SU-DHL-6 (cell line): ENCODE measurements around the gene AKNAD1.
"Not testable (repeated sequence)": the region's sequence is repeated elsewhere in the genome, so short reads cannot be mapped to it uniquely, and the experiment has no call there.

Source experiments
- H2AFZ ChIP-seq: fragments of 200-600 bp; sonication (generic); 2 replicates; pipeline ENCODE4 v1.6.1; 2014; ENCODE audit warnings: low read depth, mild to moderate bottlenecking, moderate library complexity, mixed read lengths, antibody characterized with exemption, low read length; ENCODE audit not compliant: severe bottlenecking
- H3F3A ChIP-seq: fragments of 200-600 bp; shearing (Covaris generic); 2 replicates; pipeline ENCODE4 v1.6.0; 2016; ENCODE audit warnings: antibody characterized with exemption, mild to moderate bottlenecking; ENCODE audit not compliant: insufficient read depth
- H3K27ac ChIP-seq: fragments of 200-600 bp; sonication (generic); 2 replicates; pipeline ENCODE4 v1.5.1; 2016; ENCODE audit warnings: low read depth, mild to moderate bottlenecking, low read length, moderate library complexity, mixed read lengths
- H3K27me3 ChIP-seq: fragments of 200-600 bp; sonication (generic), shearing (Covaris generic); 2 replicates; pipeline ENCODE4 v1.6.0; 2014; ENCODE audit warnings: mild to moderate bottlenecking, low read length
- H3K36me3 ChIP-seq: fragments of 200-600 bp; sonication (generic); 2 replicates; pipeline ENCODE4 v1.6.1; 2014; ENCODE audit warnings: mild to moderate bottlenecking, low read length, mixed read lengths
- H3K4me2 ChIP-seq: fragments of 300-600, 200-600 bp; shearing (Covaris generic), sonication (generic); 2 replicates; pipeline ENCODE4 v1.6.0; 2014; ENCODE audit warnings: low read length, low read depth, mild to moderate bottlenecking; ENCODE audit not compliant: poor library complexity, severe bottlenecking
- H3K4me3 ChIP-seq: fragments of 200-600 bp; sonication (generic); 2 replicates; pipeline ENCODE4 v1.5.1; 2014; ENCODE audit warnings: antibody characterized with exemption, low read length, mild to moderate bottlenecking, mixed read lengths; ENCODE audit not compliant: insufficient read depth, poor library complexity, severe bottlenecking
- H3K79me2 ChIP-seq: fragments of 200-600 bp; sonication (generic); 2 replicates; pipeline ENCODE4 v1.6.1; 2014; ENCODE audit warnings: mild to moderate bottlenecking, low read length, moderate library complexity; ENCODE audit not compliant: insufficient read depth
- H3K9ac ChIP-seq: fragments of 200-600 bp; sonication (generic); 2 replicates; pipeline ENCODE4 v1.7.0; 2014; ENCODE audit warnings: mild to moderate bottlenecking, low read length
- H3K9me2 ChIP-seq: fragments of 200-600 bp; sonication (generic); replicated peaks from 2 replicates; pipeline ENCODE4 v1.6.1; 2014; ENCODE audit warnings: low read length; ENCODE audit not compliant: insufficient read depth
- H3K9me3 ChIP-seq: fragments of 200-600 bp; sonication (generic); 2 replicates; pipeline ENCODE4 v1.6.1; 2014; ENCODE audit warnings: low read length, mixed read lengths; ENCODE audit not compliant: insufficient read depth
- H4K20me1 ChIP-seq: fragments of 200-600 bp; sonication (generic); 2 replicates; pipeline ENCODE4 v1.6.1; 2014; ENCODE audit warnings: low read depth, mild to moderate bottlenecking, antibody characterized with exemption, low read length, moderate library complexity, mixed read lengths
- EZH2phosphoT487 ChIP-seq: fragments of 200-600 bp; sonication (generic), shearing (Covaris generic); conservative IDR thresholded peaks from 2 replicates; pipeline ENCODE4 v1.6.1; 2018; ENCODE audit warnings: mild to moderate bottlenecking, antibody characterized with exemption, low read length, moderate library complexity, mixed read lengths
- TF ChIP-seq, protein P1 (sequence below): fragments of 200-600 bp; sonication (generic); IDR thresholded peaks from one replicate; pipeline ENCODE4 v1.5.1; 2017; ENCODE audit warnings: antibody characterized with exemption, mild to moderate bottlenecking, low read length, moderate library complexity; ENCODE audit not compliant: insufficient read depth, poor library complexity, severe bottlenecking

Gene AKNAD1

DNA sequence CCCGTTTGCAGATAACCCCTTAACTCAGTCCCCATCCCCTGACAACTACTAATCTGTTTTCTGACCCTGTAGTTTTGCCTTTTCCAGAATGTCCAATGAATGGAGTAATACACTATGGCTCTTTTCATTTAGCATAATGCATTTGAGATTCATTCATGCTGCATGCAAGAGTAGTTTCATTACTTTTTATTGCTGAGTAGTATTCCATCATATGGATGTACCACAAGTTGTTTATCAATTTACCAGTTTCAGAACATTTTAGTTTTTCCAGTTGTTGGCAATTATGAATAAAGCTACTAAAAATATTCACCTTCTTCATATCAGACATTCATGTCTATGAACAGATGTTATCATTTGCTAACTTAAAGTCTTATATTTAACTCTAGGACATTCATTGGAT is 65.1 kb downstream of the AKNAD1 start:
- H3F3A ChIP-seq = no peaks in the 10 kb centered on the region
- H3K4me2 ChIP-seq = no peak overlapping the region
- no peak overlapping the region for H2AFZ ChIP-seq
- TF ChIP-seq, protein P1, sequence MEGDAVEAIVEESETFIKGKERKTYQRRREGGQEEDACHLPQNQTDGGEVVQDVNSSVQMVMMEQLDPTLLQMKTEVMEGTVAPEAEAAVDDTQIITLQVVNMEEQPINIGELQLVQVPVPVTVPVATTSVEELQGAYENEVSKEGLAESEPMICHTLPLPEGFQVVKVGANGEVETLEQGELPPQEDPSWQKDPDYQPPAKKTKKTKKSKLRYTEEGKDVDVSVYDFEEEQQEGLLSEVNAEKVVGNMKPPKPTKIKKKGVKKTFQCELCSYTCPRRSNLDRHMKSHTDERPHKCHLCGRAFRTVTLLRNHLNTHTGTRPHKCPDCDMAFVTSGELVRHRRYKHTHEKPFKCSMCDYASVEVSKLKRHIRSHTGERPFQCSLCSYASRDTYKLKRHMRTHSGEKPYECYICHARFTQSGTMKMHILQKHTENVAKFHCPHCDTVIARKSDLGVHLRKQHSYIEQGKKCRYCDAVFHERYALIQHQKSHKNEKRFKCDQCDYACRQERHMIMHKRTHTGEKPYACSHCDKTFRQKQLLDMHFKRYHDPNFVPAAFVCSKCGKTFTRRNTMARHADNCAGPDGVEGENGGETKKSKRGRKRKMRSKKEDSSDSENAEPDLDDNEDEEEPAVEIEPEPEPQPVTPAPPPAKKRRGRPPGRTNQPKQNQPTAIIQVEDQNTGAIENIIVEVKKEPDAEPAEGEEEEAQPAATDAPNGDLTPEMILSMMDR = no peak
- no peak for TF ChIP-seq EZH2phosphoT487
- H3K4me3 ChIP-seq = no peak overlapping the region
- H4K20me1 ChIP-seq = no peaks in the 10 kb centered on the region
- no peak overlapping the region for H3K27ac ChIP-seq
- peaks cover 7% of the 10 kb centered on the region for H3K9me3 ChIP-seq
- no peaks in the 10 kb centered on the region for H3K9me2 ChIP-seq
- peaks cover 24% of the 10 kb centered on the region for H3K36me3 ChIP-seq
- no peak overlapping the region for H3K9ac ChIP-seq
- no peaks in the 10 kb centered on the region for H3K79me2 ChIP-seq
- H3K27me3 ChIP-seq = no peaks in the 10 kb centered on the region

DNA sequence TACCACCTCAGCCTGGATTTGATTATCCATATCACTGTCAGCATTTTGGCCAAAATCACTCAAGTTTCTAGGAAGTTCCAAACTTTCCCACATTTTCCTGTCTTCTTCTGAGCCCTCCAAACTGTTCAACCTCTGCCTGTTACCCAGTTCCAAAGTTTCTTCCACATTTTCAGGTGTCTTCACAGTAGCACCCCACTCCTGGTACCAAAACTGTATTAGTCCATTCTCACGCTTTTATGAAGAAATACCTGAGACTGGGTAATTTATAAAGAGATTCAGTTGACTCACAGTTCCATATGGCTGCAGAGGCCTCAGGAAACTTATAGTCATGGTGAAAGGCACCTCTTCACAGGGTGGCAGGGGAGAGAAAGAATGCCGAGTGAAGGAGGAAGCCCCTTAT is 71.0 kb downstream of the AKNAD1 start:
- Histone ChIP-seq H3K9ac (no peak overlapping the region), H3K4me3 (no peak overlapping the region), H2AFZ (no peak overlapping the region), H3K4me2 (no peak overlapping the region), H3K9me2 (no peaks in the 10 kb centered on the region), H3K79me2 (no peaks in the 10 kb centered on the region), H4K20me1 (no peaks in the 10 kb centered on the region), H3K27me3 (no peaks in the 10 kb centered on the region), H3K9me3 (peaks cover 12% of the 10 kb centered on the region; the same call in 1 of the 2 replicates), H3K27ac (no peak overlapping the region), H3F3A (no peaks in the 10 kb centered on the region), H3K36me3 (peaks cover 35% of the 10 kb centered on the region)
- TF ChIP-seq EZH2phosphoT487 = no peak
- TF ChIP-seq, protein P1 = no peak

DNA sequence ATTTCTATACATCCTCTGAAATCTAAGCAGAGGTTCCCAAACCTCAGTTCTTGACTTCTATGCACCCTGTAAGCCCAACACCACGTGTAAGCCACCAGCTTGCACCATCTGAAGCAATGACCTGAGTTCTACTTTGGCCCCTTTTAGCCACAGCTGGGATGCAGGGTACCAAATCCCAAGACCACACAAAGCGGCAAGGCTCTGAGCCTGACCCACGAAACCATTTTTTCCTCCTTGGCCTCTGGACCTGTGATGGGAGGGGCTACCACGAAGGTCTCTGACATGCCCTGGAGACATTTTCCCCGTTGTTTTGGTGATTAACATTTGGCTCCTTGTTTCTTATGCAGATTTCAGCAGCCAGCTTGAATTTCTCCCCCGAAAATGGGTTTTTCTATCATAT is 71.6 kb downstream of the AKNAD1 start:
- Histone ChIP-seq H3K36me3 (peaks cover 31% of the 10 kb centered on the region), H3K4me3 (no peak overlapping the region), H3K79me2 (no peaks in the 10 kb centered on the region), H3K27me3 (no peaks in the 10 kb centered on the region), H3K27ac (no peak overlapping the region), H3K9ac (no peak overlapping the region), H3K9me3 (peaks cover 12% of the 10 kb centered on the region; the same call in 1 of the 2 replicates), H3K4me2 (no peak overlapping the region), H2AFZ (no peak overlapping the region), H4K20me1 (no peaks in the 10 kb centered on the region), H3K9me2 (no peaks in the 10 kb centered on the region), H3F3A (no peaks in the 10 kb centered on the region)
- TF ChIP-seq EZH2phosphoT487 = no peak
- TF ChIP-seq, protein P1 = no peak

DNA sequence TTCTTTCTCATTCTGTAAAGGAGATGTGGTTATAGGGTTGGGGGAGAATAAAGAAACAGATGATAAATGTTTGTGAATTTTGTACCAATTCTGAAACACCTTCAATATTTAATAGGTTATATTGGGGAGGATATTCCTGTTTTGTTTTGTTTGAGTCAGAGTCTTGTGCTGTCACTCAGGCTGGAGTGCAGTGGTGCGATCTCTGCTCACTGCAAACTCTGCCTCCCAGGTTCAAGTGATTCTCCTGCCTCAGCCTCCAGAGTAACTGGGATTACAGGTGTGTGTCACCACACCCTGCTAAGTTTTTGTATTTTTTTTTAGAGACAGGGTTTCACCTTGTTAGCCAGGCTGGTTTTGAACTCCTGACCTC is 75.3 kb downstream of the AKNAD1 start:
- H3K4me2 ChIP-seq, H3K4me3 ChIP-seq, H3F3A ChIP-seq, H3K27ac ChIP-seq, H3K9me2 ChIP-seq, H4K20me1 ChIP-seq, H2AFZ ChIP-seq, H3K9ac ChIP-seq, H3K27me3 ChIP-seq, H3K79me2 ChIP-seq: not testable (repeated sequence)
- Histone ChIP-seq H3K9me3 (peaks cover 12% of the 10 kb centered on the region; the same call in 1 of the 2 replicates), H3K36me3 (peaks cover 34% of the 10 kb centered on the region)
